GM18951 (cell line): ENCODE results near the gene ASIC2.
"Not testable (repeated sequence)": the region's sequence is repeated elsewhere in the genome, so short reads cannot be mapped to it uniquely, and the experiment has no call there.

Experiments
- POLR2A ChIP-seq: IDR thresholded peaks from 4 replicates; pipeline ENCODE4 v1.6.1; 2011; ENCODE audit warnings: mild to moderate bottlenecking; ENCODE audit not compliant: insufficient read length, insufficient read depth; ENCODE audit errors: extremely low read depth
- in situ Hi-C: fragments of 300-500 bp; cut with MboI; formaldehyde crosslinking; loops from one replicate; pipeline ENCODE4 v1.12.0; 2022; ENCODE audit warnings: low sequenced_read_pairs, mixed read lengths, inconsistent platforms; ENCODE audit not compliant: unreplicated experiment

The ASIC2 gene

DNA sequence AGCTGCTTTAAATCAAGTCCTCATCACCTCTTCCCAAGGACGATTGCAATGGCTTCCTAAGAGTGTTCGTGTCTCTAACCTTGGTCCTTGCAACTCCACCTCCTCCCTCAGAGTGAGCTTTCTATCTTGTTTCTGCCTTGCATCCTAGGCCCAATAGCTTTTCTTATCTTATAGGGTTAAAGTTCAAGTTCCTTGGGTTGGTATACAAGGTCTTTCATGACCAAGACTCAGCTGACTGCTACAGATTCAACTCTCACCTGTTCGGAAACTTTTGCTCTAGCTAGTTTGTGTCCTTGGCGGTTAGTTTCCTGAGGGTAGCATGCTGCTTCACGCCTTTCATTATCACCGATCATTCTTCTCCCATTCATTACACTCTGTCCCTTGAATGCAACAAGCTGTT is 290.8 kb downstream of the ASIC2 start:
- in situ Hi-C loops, result no loop called here
- no peak for TF ChIP-seq POLR2A

DNA sequence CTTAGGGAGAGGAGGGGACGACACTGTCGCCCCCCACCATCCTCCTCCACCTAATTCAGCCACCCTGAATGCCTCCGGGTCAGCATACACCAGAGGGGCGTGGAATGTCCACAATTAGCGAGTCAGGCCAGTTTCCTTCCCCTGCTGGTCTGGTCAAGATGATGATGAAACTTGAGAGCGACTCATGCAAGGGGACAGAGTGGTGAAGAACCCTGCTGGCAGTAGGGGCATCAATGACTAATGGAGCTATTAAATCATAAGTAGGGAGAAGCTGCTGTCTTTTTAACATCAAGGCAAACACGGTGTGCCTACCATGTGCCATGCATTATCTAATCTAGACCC is 294.2 kb downstream of the ASIC2 start:
- in situ Hi-C loops, result no loop called here
- no peak for TF ChIP-seq POLR2A

DNA sequence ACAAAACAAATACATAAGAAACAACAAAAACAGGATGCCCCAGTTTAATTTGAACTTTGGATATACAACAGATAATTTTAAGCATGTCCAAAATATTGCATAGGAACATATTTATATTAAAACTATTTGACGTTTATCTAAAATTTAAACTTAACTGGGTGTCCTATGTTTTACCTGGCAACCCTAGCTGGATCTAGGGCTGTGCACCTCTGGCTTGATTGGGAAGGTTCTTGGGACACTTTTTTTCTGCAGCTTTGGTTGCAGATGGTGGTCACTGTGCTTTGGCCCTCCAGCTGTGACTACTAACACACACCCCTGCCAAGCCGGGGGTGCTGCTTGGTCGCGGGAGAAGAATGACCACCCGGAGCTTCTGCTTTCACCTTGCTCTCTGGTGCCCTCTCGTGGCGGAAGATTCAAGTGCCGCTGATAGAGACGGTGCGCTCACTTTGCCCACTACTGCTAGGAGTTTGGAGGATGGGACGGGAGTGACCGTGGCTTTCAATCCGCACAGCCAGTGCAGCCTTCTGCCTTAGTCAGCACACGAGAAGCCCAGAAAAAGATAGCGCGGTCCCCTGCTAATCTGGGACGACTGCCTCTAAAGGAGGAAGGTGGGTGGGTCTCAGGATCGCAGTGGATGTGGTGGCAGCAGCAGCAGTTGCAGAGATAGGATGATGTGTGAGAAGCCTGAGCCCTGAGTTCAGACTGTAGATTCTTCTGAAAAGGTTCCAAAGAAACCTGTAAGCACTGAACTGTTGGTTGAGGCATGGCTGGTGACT is 294.8 kb downstream of the ASIC2 start:
- no peak for TF ChIP-seq POLR2A
- in situ Hi-C loops, result no loop called here

DNA sequence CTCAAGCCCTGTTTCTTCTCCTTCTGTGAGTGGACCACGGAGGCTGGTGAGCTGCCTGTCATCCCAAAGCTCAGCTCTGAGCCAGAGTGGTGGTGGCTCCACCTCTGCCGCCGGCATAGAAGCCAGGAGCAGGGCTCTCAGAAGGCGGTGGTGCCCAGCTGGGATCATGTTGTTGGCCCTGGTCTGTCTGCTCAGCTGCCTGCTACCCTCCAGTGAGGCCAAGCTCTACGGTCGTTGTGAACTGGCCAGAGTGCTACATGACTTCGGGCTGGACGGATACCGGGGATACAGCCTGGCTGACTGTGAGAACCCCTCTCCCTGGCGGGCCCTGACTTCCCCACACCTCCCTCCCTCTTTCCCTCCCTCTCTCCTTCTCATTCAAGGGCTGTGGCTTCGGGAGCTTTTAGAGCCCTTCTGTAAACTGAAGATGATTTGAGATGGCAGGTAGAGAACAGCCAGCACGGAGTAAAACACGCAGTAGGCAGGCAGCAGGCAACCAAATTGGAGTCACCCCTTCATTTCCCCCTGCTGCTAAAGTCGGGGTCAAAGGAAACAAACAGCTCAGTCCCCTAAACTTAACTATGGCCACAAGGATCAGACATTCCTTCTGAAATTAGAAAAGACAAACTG is 297.6 kb downstream of the ASIC2 start:
- TF ChIP-seq POLR2A, result no peak
- in situ Hi-C loops, result no loop called here

DNA sequence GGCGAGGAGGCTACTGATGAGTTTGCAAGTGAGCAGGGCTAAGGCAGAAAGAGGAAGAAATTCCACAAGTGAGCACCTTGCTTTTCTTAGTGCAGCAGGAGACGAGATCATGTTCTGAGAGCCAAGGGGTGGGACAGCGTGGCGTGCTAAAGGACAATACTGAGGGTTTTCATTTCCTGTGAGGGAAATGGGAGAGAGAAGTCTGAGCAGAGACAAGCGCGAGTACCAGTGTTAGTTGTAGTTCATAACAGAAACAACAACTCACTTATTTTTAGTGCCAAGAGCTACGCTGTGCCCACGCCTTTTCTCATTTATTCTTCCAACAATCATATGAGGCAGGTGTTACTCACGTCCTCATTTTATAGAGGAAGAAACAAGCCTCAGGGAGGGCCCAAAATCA is 299.1 kb downstream of the ASIC2 start:
- TF ChIP-seq POLR2A, result no peak
- in situ Hi-C loops, result no loop called here

DNA sequence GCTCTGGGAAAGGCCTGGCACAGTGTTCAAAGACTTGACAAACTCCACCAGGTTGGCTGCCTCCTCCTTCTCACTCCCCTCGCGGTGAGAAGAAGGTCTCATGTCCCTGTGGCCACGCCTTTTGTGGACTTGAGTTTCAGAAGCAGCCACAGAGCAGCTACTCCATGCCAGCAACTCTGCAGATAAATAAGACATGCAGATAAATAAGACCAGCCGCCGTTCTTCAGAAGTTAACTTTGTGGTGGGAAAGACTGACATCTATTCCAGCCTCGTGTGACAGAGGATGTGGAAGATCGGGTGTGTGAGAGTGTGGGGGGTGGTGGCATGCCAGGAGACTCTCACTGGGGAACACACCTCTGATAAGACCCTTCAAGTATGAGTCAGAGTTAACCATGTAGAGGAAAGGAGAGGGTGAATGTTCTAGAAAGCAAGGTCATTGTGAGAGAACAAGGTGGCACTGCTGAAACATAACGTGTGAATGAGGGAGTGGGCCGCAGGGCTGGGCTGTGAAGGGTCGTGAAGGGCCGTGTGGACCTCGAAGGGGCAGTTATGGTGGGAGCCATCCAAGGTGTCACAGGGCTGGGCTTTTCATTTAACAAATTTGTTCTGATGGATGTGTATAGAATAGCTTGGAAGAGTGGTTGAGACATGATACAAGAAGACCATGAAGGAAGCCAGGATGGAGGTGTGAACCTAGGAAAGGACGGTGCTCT is 300.6 kb downstream of the ASIC2 start:
- TF ChIP-seq POLR2A, result no peak
- in situ Hi-C loops, result no loop called here

DNA sequence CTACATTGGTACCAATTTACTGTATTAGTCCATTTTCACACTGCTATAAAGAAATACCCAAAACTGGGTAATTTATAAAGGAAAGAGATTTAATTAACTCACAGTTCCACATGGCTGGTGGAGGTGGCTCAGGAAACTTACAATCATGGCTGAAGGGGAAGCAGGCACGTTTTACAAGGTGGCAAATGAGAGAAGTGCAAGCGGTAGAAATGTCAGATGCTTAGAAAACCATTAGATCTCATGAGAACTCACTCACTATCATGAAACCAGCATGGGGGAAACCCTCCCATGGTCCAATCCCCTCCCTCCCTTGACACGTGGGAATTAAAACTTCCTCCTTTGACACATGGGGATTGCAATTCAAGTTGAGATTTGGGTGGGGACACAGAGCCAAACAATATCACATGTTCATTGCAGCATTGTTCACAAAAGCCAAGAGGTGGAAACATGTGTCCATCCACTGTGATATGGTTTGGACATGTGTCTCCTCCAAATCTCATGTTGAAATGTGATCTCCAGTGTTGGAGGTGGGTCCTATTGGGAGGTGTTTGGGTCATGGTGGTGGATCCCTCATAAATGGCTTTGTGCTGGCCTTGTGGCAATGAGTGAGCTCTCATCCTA is 304.5 kb downstream of the ASIC2 start:
- no peak for TF ChIP-seq POLR2A
- in situ Hi-C loops, result no loop called here

DNA sequence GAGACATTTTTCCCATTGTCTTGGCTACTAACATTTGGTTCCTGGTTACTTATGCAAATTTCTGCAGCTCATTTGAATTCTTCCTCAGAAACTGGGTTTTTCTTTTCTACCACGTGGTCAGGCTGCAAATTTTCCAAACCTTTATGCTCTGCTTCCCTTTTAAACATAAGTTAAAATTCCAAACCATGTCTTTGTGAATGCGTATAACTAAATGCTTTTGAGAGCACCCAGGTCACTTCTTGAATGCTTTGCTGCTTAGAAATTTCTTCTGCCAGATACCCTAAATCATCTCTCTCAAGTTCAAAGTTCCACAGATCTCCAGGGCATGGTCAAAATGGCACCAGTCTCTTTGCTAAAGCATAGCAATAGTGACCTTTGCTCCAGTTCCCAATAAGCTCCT is 305.2 kb downstream of the ASIC2 start:
- in situ Hi-C loops, result not testable (repeated sequence)

DNA sequence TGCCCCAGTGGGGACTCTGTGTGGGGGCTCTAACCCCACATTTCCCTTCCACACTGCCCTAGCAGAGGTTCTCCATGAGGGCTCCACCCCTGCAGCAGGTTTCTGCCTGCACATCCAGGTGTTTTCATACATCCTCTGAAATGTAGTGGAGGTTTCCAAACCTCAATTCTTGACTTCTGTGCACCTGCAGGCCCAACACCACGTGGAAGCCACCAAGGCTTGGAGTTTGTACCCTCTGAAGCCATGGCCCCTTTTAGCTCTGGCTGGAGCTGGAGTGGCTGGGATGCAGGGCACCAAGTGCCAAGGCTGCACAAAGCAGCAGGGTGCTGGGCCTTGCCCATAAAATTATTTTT is 305.7 kb downstream of the ASIC2 start:
- in situ Hi-C loops, result not testable (repeated sequence)

DNA sequence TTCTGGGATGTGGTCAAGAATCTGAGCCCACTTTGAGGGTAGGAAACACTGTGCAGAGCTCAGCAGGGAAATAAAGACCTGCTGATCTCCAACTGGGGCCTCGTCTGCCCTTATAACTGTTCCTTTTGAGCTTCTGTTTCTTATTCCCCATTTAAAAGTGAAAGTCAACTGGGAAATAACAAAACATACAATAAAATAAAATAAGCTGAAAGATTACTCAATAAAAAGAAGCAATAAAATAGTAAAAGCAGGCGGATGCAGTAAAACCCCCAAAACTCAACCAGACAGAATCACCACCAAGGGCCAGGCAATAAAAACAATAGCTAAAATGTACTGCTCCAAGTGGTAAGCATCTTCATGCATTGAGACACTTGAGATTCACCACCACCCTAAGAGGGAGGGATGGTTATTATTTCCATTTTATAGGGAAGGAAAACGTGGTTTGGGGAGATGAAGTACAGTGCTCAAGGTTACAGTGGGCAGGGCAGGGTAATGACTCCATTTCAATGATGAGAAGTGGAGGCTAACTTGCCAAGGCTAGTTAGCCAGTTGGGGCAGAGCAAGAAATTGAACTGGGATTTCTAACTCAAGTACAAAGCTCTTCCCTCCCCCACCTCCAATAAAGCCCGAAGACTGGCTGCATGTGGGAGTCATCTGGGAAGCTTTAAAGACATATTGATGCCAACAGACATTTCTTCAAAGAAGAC is 307.9 kb downstream of the ASIC2 start:
- in situ Hi-C loops, result no loop called here
- no peak for TF ChIP-seq POLR2A

DNA sequence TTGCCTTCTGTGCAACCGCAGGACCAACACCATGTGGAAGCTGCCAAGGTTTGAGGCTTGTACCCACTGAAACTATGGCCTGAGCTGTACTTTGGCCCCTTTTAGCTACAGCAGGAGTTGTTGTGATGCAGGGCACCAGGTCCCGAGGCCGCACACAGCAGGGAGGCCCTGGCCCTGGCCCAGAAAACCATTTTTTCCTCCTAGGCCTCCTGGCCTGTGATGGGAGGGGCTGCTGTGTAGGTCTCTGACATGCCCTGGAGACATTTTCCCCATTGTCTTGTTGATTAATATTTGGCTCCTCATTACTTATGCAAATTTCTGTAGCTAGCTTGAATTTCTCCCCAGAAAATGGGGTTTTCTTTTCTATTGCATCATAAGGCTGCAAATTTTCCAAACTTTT is 311.5 kb downstream of the ASIC2 start:
- in situ Hi-C loops, result not testable (repeated sequence)

DNA sequence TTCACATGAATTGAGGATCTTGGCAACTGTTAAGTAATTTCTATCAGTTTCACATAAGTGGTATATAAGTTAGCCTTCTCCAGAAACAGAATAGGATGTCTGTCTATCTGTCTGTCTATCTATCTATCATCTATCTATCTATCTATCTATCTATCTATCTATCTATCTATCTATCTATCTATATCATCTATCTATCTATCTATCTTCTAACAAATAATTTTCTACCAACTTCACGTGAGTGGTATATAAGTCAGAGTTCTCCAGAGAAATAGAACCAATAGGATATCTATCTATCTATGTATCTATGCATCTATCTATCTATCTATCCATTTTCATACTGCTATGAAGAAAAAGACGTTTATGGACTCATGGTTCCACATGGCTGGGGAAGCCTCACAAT is 312.9 kb downstream of the ASIC2 start:
- in situ Hi-C loops, result no loop called here
- TF ChIP-seq POLR2A, result no peak

DNA sequence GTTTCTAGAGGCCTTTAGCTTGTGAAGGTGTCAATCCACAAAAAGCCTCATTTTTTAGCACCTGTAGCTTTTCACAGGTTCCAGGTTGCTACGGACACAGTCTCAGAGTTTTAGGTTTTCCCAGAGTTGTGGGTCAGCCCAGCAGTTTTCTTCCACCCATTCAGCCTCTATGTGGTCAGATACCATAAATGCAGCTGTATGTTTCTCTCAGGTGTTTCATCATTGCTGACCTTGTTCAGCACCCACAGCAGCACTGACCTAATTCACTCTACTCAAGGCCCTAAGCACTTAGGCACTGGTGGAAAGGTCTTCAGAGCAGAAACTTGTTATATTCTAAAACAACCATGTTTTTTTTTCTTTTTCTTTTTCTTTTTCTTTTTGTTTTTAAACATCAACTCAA is 316.5 kb downstream of the ASIC2 start:
- in situ Hi-C loops, result no loop called here

More for the DNA sequence above, 316.5 kb downstream of the ASIC2 start:
- TF ChIP-seq POLR2A, result no peak
